Measurements from ENCODE around the gene PBXIP1.

PBXIP1 gene

DNA sequence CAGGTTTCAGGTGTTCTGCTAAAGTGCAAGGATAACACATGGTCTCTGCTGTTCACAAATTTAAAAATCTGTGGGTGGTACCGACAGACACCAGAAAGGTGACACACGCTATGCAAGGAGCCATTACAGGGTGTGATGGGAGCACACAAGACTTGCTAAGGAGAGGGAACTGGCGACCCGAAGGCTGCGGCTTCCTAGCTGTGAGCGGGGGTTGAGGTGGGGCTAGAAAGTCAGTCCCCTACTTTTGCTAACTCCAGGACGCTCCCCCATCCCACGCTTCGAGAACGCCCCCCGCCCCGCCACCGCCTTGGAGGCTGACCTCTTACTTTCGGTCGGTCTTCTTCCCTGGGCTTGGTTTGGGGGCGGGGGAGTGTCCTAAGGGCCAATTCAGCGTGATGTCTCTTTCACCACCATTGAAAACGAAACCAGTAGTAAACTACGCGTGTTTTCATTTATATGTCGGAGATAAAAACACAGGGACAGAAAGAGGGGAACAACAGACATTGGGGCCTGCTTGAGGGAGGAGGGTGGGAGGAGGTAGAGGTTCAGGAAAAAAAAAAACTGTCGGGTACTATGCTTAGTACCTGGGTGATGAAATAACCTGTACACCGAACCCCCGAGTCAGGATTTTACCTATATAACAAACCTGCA is 19.6 kb upstream of the PBXIP1 start:
- Histone ChIP-seq H3K9me3 (ENCODE audit: insufficient read depth, low read length) (no peaks in the 10 kb centered on the region), H3K9ac (ENCODE audit: low read length) (peak overlapping the region; percentile 95), H4K20me1 (ENCODE audit: insufficient read depth, low read length) (peaks cover 13% of the 10 kb centered on the region), H3K4me2 (ENCODE audit: low read length) (peak overlapping the region; percentile 80), H3K79me2 (ENCODE audit: low read length) (peaks cover 64% of the 10 kb centered on the region), H3K4me3 (ENCODE audit: low read length) (peak overlapping the region; percentile 88), H3K27ac (ENCODE audit: low read length) (peak overlapping the region; percentile 91), H3K4me1 (ENCODE audit: low read length) (peaks cover 32% of the 10 kb centered on the region), H3K27me3 (ENCODE audit: low read depth, low read length) (no peaks in the 10 kb centered on the region), H3K36me3 (replicated peaks; ENCODE audit: low read depth, low read length) (peaks cover 18% of the 10 kb centered on the region), H2AFZ (ENCODE audit: low read depth, low read length) (no peak overlapping the region)
- TF ChIP-seq CTCF (IDR thresholded peaks at IDR 0.05; ENCODE audit: low read depth, low read length): no peak
- no peak for TF ChIP-seq EZH2phosphoT487 (IDR thresholded peaks at IDR 0.05; ENCODE audit: low read depth)

DNA sequence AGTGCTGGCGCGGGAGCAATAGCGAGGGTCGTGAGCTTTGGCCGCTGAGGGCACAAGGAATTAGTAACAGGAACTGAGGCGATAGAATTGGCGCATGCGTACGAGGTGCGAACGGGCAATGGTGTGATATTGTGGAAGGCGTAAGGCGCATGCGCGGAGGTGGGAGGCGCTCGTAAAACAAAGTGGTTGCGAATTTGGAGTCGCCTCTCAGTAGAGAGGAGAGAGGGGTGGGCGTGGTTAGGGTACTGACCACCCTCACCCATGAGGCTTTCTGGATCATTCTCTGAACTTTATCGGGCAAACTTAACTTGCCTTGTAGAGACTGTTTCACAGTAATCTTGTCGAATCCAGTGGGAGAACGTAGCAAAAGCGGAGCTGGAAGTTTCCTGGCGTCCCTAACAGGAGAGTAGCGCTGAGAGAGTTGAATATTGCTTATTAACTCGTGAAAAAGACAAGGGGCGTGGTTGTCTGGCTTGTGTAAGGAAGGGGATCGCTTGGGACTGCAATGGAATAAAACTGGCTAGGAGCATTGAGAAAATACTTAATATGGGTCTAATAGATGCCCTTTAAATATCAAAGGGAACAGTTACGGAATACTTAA is 19.0 kb upstream of the PBXIP1 start:
- peaks cover 34% of the 10 kb centered on the region for H3K4me1 ChIP-seq (ENCODE audit: low read length)
- peaks cover 18% of the 10 kb centered on the region for H3K36me3 ChIP-seq (replicated peaks; ENCODE audit: low read depth, low read length)
- H2AFZ ChIP-seq (ENCODE audit: low read depth, low read length): no peak overlapping the region
- peaks cover 13% of the 10 kb centered on the region for H4K20me1 ChIP-seq (ENCODE audit: insufficient read depth, low read length)
- no peaks in the 10 kb centered on the region for H3K27me3 ChIP-seq (ENCODE audit: low read depth, low read length)
- H3K4me3 ChIP-seq (ENCODE audit: low read length): peak overlapping the region; percentile 88
- H3K9me3 ChIP-seq (ENCODE audit: insufficient read depth, low read length): no peaks in the 10 kb centered on the region
- no peak for TF ChIP-seq EZH2phosphoT487 (IDR thresholded peaks at IDR 0.05; ENCODE audit: low read depth)
- TF ChIP-seq CTCF (IDR thresholded peaks at IDR 0.05; ENCODE audit: low read depth, low read length): no peak
- peaks cover 64% of the 10 kb centered on the region for H3K79me2 ChIP-seq (ENCODE audit: low read length)
- H3K9ac ChIP-seq (ENCODE audit: low read length): peak overlapping the region; percentile 95
- H3K4me2 ChIP-seq (ENCODE audit: low read length): peak overlapping the region; percentile 80
- peak overlapping the region; percentile 91 for H3K27ac ChIP-seq (ENCODE audit: low read length)

DNA sequence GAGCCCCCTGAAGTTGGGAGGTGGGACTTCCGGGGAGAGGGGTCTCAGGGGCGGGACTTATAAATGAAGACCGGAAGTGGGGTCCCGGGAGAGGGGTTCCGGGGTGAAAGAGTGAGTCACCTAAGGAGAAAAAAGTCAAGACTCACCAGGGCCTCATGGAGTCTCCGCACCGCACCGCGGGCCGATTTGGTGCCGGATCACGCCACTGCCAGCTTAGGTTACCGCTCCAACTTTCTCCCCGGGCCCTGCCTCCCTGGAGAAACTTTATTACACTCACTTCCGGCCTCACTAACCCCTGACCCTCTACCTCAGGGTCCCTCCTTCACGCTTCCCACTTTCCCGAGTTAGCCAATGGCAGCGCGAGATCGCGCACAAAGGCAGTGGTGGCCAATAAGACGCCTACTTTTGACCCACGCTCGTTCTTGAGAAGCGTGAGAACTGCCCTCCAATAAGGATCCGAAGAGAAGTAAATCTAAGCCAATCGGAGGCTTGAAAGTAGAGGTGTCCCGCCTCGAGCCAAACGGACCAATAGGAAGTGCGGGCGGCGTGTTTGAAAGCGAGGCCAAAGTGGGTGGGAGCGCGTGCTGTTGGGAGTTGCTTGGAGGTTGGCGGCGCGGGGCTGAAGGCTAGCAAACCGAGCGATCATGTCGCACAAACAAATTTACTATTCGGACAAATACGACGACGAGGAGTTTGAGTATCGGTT is 18.4 kb upstream of the PBXIP1 start, which contains the start of gene CKS1B:
CKS1B (plus strand) TSS at position 580 of the 706 bp plus-strand sequence; CDS start at position 645, 65 bp downstream.
- H3K4me2 ChIP-seq (ENCODE audit: low read length): peak within 1 kb of the TSS; percentile 81
- H3K36me3 ChIP-seq (replicated peaks; ENCODE audit: low read depth, low read length): peaks cover 14% of the 10 kb centered on the region
- peak within 1 kb of the TSS; percentile 97 for H3K9ac ChIP-seq (ENCODE audit: low read length)
- no peaks in the 10 kb centered on the region for H3K9me3 ChIP-seq (ENCODE audit: insufficient read depth, low read length)
- no peaks in the 10 kb centered on the region for H3K27me3 ChIP-seq (ENCODE audit: low read depth, low read length)
- peak within 1 kb of the TSS; percentile 91 for H3K27ac ChIP-seq (ENCODE audit: low read length)
- peak within 1 kb of the TSS; percentile 63; the same call in 1 of the 2 replicates for H2AFZ ChIP-seq (ENCODE audit: low read depth, low read length)
- peaks cover 58% of the 10 kb centered on the region for H3K79me2 ChIP-seq (ENCODE audit: low read length)
- peak within 1 kb of the TSS; percentile 88 for H3K4me3 ChIP-seq (ENCODE audit: low read length)
- TF ChIP-seq CTCF (IDR thresholded peaks at IDR 0.05; ENCODE audit: low read depth, low read length) (no peak), EZH2phosphoT487 (IDR thresholded peaks at IDR 0.05; ENCODE audit: low read depth) (no peak)
- H4K20me1 ChIP-seq (ENCODE audit: insufficient read depth, low read length): peaks cover 13% of the 10 kb centered on the region
- H3K4me1 ChIP-seq (ENCODE audit: low read length): peaks cover 34% of the 10 kb centered on the region

Measured in OCI-LY3 (cell line).